Stimulated activated CD8-positive, alpha-beta memory T cell treated with anti-CD3 and anti-CD28 coated beads, Interleukin-4, amount 100 ng/mL, for 48 hours (primary cell): ENCODE measurements around the gene FMN2.

ENCODE experiments used
- DNase-seq: peaks from one replicate; pipeline ENCODE4 v3.0.0-alpha.2; 2020

Gene FMN2

GRCh38 chr1:240099329-240099728 lies 7.6 kb downstream of the FMN2 start:
- no peak for DNase-seq

- DNase-seq: no peak
These were observed 8.1 kb downstream of the FMN2 start for GRCh38 chr1:240099748-240100147.

GRCh38 chr1:240100371-240100934 lies 8.8 kb downstream of the FMN2 start:
- DNase-seq: no peak

GRCh38 chr1:240101306-240101705 lies 9.6 kb downstream of the FMN2 start:
- DNase-seq: no peak

- no peak for DNase-seq
These were observed 10.1 kb downstream of the FMN2 start for GRCh38 chr1:240101737-240102136.

GRCh38 chr1:240104672-240105071 lies 13.0 kb downstream of the FMN2 start:
- no peak for DNase-seq

- DNase-seq: no peak
These were observed 15.5 kb downstream of the FMN2 start for GRCh38 chr1:240107058-240107684.

GRCh38 chr1:240109130-240109529 lies 17.4 kb downstream of the FMN2 start:
- no peak for DNase-seq

- DNase-seq: no peak
These were observed 18.4 kb downstream of the FMN2 start for GRCh38 chr1:240109920-240110636.

GRCh38 chr1:240111558-240111957 lies 19.9 kb downstream of the FMN2 start:
- no peak for DNase-seq

- no peak for DNase-seq
These were observed 22.5 kb downstream of the FMN2 start for GRCh38 chr1:240114222-240114621.

GRCh38 chr1:240115831-240116230 lies 24.1 kb downstream of the FMN2 start:
- DNase-seq: no peak

GRCh38 chr1:240116831-240117769 lies 25.4 kb downstream of the FMN2 start:
- no peak for DNase-seq

- no peak for DNase-seq
These were observed 26.2 kb downstream of the FMN2 start for GRCh38 chr1:240117930-240118329.

GRCh38 chr1:240122639-240123613 lies 31.2 kb downstream of the FMN2 start:
- DNase-seq: no peak

- DNase-seq: no peak
These were observed 35.1 kb downstream of the FMN2 start for GRCh38 chr1:240126821-240127220.

- DNase-seq: no peak
These were observed 36.7 kb downstream of the FMN2 start for GRCh38 chr1:240128366-240128765.

- no peak for DNase-seq
These were observed 42.4 kb downstream of the FMN2 start for GRCh38 chr1:240134113-240134512.

GRCh38 chr1:240134596-240134995 lies 42.9 kb downstream of the FMN2 start:
- no peak for DNase-seq

GRCh38 chr1:240136402-240136801 lies 44.7 kb downstream of the FMN2 start:
- DNase-seq: no peak

GRCh38 chr1:240138867-240139266 lies 47.2 kb downstream of the FMN2 start:
- DNase-seq: no peak

GRCh38 chr1:240139511-240139910 lies 47.8 kb downstream of the FMN2 start:
- no peak for DNase-seq
